Brain microvascular endothelial cell (primary cell): Measurements from ENCODE around the gene HLA-DMA.

Source experiments
- DNase-seq: peaks from one replicate; pipeline ENCODE4 v3.0.0-alpha.2; 2020
- H3K27ac ChIP-seq: fragments of 250-450 bp; sonication (Bioruptor Pico); 2 replicates; pipeline ENCODE4 v1.5.1; 2020; ENCODE audit warnings: mild to moderate bottlenecking, moderate library complexity
- H3K27me3 ChIP-seq: fragments of 250-450 bp; sonication (Bioruptor Pico); replicated peaks from 2 replicates; pipeline ENCODE4 v1.5.1; 2020; ENCODE audit warnings: mild to moderate bottlenecking
- H3K36me3 ChIP-seq: fragments of 250-450 bp; sonication (Bioruptor Pico); replicated peaks from 2 replicates; pipeline ENCODE4 v1.5.1; 2020; ENCODE audit warnings: mild to moderate bottlenecking
- H3K4me3 ChIP-seq: 2 replicates; pipeline ENCODE4 v1.5.1; 2011; ENCODE audit warnings: low read depth, mild to moderate bottlenecking, control low read depth, low read length, moderate library complexity
- in situ Hi-C: cut with HindIII; loops from 2 replicates; pipeline ENCODE4 v1.10.0; 2017; ENCODE audit warnings: low sequenced_read_pairs, low pct_ligation_motif_present
- TF ChIP-seq, protein P1 (sequence below): IDR thresholded peaks from 2 replicates; pipeline ENCODE4 v1.5.1; 2011; ENCODE audit warnings: low read depth, mild to moderate bottlenecking, moderate library complexity, low read length, control low read depth, inconsistent platforms; ENCODE audit errors: missing control alignments

HLA-DMA gene

DNA sequence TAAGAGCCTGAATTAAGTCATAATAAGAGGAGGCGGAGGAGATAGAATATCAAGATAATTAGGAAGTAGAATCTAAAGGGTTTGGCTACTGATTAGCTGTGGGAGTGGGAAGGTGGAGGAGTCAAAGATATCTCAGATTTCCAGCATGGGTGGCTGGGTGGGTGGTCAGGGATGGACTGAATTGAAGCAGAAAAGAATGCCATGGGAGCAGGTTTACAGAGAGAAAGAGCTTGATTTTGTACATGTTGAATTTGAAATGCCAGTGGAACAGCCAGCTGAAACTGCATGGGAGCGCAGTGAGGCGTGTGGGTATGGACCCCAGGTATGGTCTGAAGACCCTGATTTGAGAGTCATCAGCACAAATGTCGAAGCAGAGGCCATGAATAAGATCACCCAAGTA is 1.4 kb upstream of the HLA-DMA start:
- in situ Hi-C loops: no loop called here
- TF ChIP-seq, protein P1, sequence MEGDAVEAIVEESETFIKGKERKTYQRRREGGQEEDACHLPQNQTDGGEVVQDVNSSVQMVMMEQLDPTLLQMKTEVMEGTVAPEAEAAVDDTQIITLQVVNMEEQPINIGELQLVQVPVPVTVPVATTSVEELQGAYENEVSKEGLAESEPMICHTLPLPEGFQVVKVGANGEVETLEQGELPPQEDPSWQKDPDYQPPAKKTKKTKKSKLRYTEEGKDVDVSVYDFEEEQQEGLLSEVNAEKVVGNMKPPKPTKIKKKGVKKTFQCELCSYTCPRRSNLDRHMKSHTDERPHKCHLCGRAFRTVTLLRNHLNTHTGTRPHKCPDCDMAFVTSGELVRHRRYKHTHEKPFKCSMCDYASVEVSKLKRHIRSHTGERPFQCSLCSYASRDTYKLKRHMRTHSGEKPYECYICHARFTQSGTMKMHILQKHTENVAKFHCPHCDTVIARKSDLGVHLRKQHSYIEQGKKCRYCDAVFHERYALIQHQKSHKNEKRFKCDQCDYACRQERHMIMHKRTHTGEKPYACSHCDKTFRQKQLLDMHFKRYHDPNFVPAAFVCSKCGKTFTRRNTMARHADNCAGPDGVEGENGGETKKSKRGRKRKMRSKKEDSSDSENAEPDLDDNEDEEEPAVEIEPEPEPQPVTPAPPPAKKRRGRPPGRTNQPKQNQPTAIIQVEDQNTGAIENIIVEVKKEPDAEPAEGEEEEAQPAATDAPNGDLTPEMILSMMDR: no peak
- Histone ChIP-seq H3K27me3 (no peaks in the 10 kb centered on the region), H3K4me3 (no peak overlapping the region), H3K27ac (no peak overlapping the region), H3K36me3 (no peaks in the 10 kb centered on the region)
- DNase-seq: no peak

DNA sequence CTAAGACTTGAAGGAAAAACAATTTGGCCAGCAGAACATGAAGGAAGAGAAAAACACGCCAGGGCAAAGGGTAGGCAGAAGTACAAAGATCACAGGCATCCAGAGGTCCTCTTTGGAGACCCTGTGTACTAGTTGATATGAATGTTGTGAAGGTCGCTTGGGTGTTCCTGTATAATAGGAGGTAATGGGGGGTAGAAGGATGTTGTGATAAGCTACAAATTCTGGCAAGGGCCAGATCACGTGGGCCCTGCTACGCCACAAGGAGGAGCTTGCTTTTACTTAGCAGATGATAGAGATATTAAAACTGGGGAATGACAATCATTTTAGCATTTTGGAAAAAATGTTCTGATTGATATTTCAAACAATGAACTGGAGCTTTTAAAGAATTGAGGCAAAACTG is 878 bp upstream of the HLA-DMA start:
- no peak for DNase-seq
- Histone ChIP-seq H3K27me3 (no peaks in the 10 kb centered on the region), H3K27ac (no peak overlapping the region), H3K36me3 (no peaks in the 10 kb centered on the region), H3K4me3 (no peak overlapping the region)
- TF ChIP-seq, protein P1: no peak
- in situ Hi-C loops: no loop called here

DNA sequence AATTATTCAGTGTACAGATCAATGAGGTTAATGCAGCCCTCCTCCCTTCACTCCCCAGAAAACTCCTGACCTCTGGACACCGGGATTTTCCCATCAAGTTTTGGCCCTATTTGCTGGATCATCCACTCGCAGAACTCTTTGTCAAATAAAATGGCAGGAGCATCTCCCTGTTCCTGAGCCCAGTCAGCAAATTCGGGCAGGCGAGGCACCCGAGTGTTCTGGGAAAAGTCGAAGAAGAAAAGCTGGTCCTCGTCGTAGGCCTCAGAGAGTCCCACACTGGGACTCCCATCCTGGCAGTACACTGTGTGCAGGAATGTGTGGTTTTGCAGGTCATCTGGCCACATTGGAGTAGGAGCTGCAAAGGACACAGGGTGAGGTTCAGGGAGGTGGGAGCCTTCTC is 2.4 kb downstream of the HLA-DMA start:
- TF ChIP-seq, protein P1: no peak
- DNase-seq: no peak
- H3K4me3 ChIP-seq: no peak overlapping the region
- H3K36me3 ChIP-seq: no peaks in the 10 kb centered on the region
- in situ Hi-C loops: no loop called here
- no peak overlapping the region for H3K27ac ChIP-seq
- H3K27me3 ChIP-seq: no peaks in the 10 kb centered on the region

DNA sequence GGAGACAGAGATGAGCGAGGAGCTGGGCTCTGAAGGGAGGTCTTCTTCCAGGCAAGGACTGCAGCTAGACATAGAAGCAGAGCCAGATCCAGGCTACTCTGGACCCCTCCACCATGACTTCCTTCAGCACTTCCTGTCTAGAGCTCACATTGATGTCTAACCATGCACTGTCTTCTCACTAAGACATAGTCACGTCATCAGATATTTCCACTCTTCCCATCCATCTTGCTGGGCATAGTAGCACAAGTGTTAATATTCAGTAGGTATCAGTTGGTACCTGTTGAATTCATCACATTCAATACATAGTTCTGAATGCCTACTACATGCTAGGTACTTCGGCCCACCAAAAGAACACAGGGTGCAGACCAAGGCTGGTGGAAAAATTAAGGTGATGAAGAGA is 2.9 kb downstream of the HLA-DMA start:
- TF ChIP-seq, protein P1: no peak
- DNase-seq: no peak
- Histone ChIP-seq H3K27me3 (no peaks in the 10 kb centered on the region), H3K27ac (no peak overlapping the region), H3K36me3 (no peaks in the 10 kb centered on the region), H3K4me3 (no peak overlapping the region)
- in situ Hi-C loops: no loop called here

DNA sequence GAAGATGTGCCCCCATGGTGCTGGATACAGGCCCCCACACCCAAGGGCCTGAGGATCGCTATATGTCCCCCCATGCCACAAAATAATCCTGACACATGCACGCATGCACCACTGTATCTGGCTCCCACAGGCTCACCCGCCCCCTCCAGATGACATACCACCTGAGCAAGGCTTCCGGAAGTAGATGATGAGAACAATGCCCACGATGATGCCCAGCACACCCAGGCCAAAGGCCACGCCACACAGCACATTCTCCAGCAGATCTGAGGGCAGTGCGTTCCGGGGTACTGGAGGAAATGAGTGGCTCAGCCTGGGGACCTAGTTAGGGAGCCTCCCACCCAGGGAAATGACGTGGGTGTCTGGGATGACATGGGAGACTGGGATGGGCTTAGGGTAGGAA is 3.8 kb downstream of the HLA-DMA start:
- Histone ChIP-seq H3K36me3 (no peaks in the 10 kb centered on the region), H3K27ac (no peak overlapping the region), H3K4me3 (no peak overlapping the region), H3K27me3 (no peaks in the 10 kb centered on the region)
- no peak for DNase-seq
- TF ChIP-seq, protein P1: no peak
- in situ Hi-C loops: no loop called here
